Progenitor cell of endocrine pancreas (in vitro differentiated cells): Measurements from ENCODE around the gene GRAMD2A. TPM values are rescaled to one million over a fixed set of nuclear protein-coding genes. Genes with fewer than 3 reads are reported as not detected.
A peak's percentile ranks its signal among the peaks of the same experiment; 100 is the strongest.

ENCODE experiments used
- DNase-seq: peaks from one replicate; pipeline ENCODE4 v3.0.0; 2021; ENCODE audit warnings: low spot score; ENCODE audit not compliant: unreplicated experiment
- H3K27ac Mint-ChIP-seq: 2 replicates; pipeline ENCODE4 v1.8.0; 2021; ENCODE audit warnings: mild to moderate bottlenecking, moderate library complexity, mixed read lengths
- H3K27me3 Mint-ChIP-seq: 2 replicates; pipeline ENCODE4 v1.8.0; 2021; ENCODE audit warnings: mixed read lengths
- H3K36me3 Mint-ChIP-seq: 2 replicates; pipeline ENCODE4 v1.8.0; 2022; ENCODE audit warnings: mixed read lengths; ENCODE audit not compliant: insufficient read depth
- H3K4me1 Mint-ChIP-seq: 2 replicates; pipeline ENCODE4 v1.8.0; 2021; ENCODE audit warnings: low read depth, mixed read lengths
- H3K4me3 Mint-ChIP-seq: 2 replicates; pipeline ENCODE4 v1.8.0; 2021; ENCODE audit warnings: low read depth, mild to moderate bottlenecking, moderate library complexity, mixed read lengths
- H3K9me3 Mint-ChIP-seq: 2 replicates; pipeline ENCODE4 v1.8.0; 2021; ENCODE audit warnings: low read depth, mixed read lengths
- total RNA-seq: library from RNA; stranded (reverse); gene quantifications from 2 replicates; pipeline ENCODE4 v1.2.1, GENCODE V29; 2021
- TF ChIP-seq, protein P1 (sequence below): fragments of 200-600 bp; sonication (generic); IDR thresholded peaks from one replicate; pipeline ENCODE4 v1.5.0; 2021; ENCODE audit warnings: antibody characterized with exemption, mild to moderate bottlenecking; ENCODE audit not compliant: unreplicated experiment

The GRAMD2A gene
- total RNA-seq, 1 donor from 2014 or later: 4.0 TPM

DNA sequence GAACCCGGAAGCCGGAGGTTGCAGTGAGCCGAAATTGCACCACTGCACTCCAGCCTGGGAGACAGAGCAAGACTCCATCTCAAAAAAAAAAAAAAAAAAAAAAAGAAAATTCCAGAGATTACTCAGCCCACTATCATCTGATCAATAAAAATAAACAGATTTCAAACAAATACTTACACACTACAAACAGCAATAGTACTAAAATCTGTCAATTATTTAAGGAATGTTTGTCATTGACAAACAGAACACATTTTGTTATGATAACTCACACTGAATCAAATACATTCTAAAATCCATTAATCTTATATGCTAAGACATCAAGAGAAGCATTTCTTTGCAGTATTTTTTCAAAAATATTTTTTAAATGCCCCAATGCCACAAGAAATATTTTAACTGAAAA, 87.2 kb downstream of the GRAMD2A start:
- Mint-ChIP-seq H3K27ac (peak overlapping the region; percentile 29), H3K9me3 (peaks cover 3% of the 10 kb centered on the region), H3K4me3 (no peak overlapping the region), H3K36me3 (peaks cover 3% of the 10 kb centered on the region), H3K4me1 (peaks cover 13% of the 10 kb centered on the region), H3K27me3 (peaks cover 45% of the 10 kb centered on the region)
- TF ChIP-seq, protein P1, sequence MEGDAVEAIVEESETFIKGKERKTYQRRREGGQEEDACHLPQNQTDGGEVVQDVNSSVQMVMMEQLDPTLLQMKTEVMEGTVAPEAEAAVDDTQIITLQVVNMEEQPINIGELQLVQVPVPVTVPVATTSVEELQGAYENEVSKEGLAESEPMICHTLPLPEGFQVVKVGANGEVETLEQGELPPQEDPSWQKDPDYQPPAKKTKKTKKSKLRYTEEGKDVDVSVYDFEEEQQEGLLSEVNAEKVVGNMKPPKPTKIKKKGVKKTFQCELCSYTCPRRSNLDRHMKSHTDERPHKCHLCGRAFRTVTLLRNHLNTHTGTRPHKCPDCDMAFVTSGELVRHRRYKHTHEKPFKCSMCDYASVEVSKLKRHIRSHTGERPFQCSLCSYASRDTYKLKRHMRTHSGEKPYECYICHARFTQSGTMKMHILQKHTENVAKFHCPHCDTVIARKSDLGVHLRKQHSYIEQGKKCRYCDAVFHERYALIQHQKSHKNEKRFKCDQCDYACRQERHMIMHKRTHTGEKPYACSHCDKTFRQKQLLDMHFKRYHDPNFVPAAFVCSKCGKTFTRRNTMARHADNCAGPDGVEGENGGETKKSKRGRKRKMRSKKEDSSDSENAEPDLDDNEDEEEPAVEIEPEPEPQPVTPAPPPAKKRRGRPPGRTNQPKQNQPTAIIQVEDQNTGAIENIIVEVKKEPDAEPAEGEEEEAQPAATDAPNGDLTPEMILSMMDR: no peak
- DNase-seq: no peak

Other genes starting within 250 kb of the GRAMD2A start
- 28.3 and 32.0 TPM in 2 replicates for gene MYO9A, start 79.6 kb downstream of the GRAMD2A start, total RNA-seq
- 4.7 and 5.1 TPM in 2 replicates for gene SENP8, start 79.4 kb downstream of the GRAMD2A start, total RNA-seq
- 511 and 525 TPM in 2 replicates for gene PKM, start 33.4 kb upstream of the GRAMD2A start, total RNA-seq
- gene PARP6, start 74.8 kb upstream of the GRAMD2A start, total RNA-seq: 131 and 134 TPM in 2 replicates
- gene CELF6, start 122.4 kb upstream of the GRAMD2A start, total RNA-seq: 1.2 and 1.4 TPM in 2 replicates
- 67.4 and 77.8 TPM in 2 replicates for gene HEXA, start 178.2 kb upstream of the GRAMD2A start, total RNA-seq
- not detected in 2 replicates for gene TMEM202, start 200.5 kb upstream of the GRAMD2A start, total RNA-seq